Measurements from ENCODE around the gene TIAM1. TPM values are rescaled to one million over a fixed set of nuclear protein-coding genes. Genes with fewer than 3 reads are reported as not detected.

TIAM1 gene
- total RNA-seq, 1 experiment from 2014 or later, result 3.7 TPM

GRCh38 chr21:31340514-31340913 lies 3.5 kb downstream of the TIAM1 start:
- BruUV-seq (replicated peaks), result no TSS peak
- intact Hi-C loops (cut with micrococcal nuclease; ENCODE audit: unreplicated experiment), result no loop called here
- ChIA-PET POLR2A (no interaction called here), CTCF (no interaction called here)
- Histone ChIP-seq H3K4me3 (ENCODE audit: low read depth in 2 of 2, low read length in 2 of 2) (no peak overlapping the region), H3K36me3 (ENCODE audit: control insufficient read depth, insufficient read depth, low read length) (no peaks in the 10 kb centered on the region), H3K4me1 (ENCODE audit: control insufficient read depth, insufficient read depth, low read length) (no peaks in the 10 kb centered on the region), H3K27me3 (ENCODE audit: control insufficient read depth, insufficient read depth, low read length) (peaks cover 6% of the 10 kb centered on the region; the same call in 1 of the 2 replicates), H3K27ac (ENCODE audit: low read length) (no peak overlapping the region), H3K9me3 (ENCODE audit: control insufficient read depth, insufficient read depth, low read depth, low read length) (no peaks in the 10 kb centered on the region)
- in situ Hi-C loops (cut with HindIII; ENCODE audit: low pct_unique_long_range_greater_than_20kb, low sequenced_read_pairs), result no loop called here
- DNase-seq (ENCODE audit: low read depth, low spot score), result no peak
- TF ChIP-seq CTCF (IDR thresholded peaks at IDR 0.05) (no peak), SIN3A (IDR thresholded peaks at IDR 0.05; ENCODE audit: borderline replicate concordance, insufficient read depth, low read depth, low read length) (no peak), POLR2AphosphoS5 (IDR thresholded peaks at IDR 0.05; ENCODE audit: low read depth, low read length) (no peak), REST (IDR thresholded peaks at IDR 0.05; ENCODE audit: insufficient read depth in 1 of 2, low read depth in 2 of 2, low read length in 1 of 2) (no peak), TCF7L2 (IDR thresholded peaks at IDR 0.05; ENCODE audit: low read depth, low read length) (no peak)
- ATAC-seq, result no peak

GRCh38 chr21:31339721-31340120 lies 4.3 kb downstream of the TIAM1 start:
- ChIA-PET POLR2A (no interaction called here), CTCF (no interaction called here)
- no peaks in the 10 kb centered on the region for H3K4me1 ChIP-seq (ENCODE audit: control insufficient read depth, insufficient read depth, low read length)
- ATAC-seq (no peak), DNase-seq (ENCODE audit: low read depth, low spot score) (no peak)
- no peak for TF ChIP-seq CTCF (IDR thresholded peaks at IDR 0.05)
- no peak for TF ChIP-seq POLR2AphosphoS5 (IDR thresholded peaks at IDR 0.05; ENCODE audit: low read depth, low read length)
- no peak for TF ChIP-seq REST (IDR thresholded peaks at IDR 0.05; ENCODE audit: insufficient read depth in 1 of 2, low read depth in 2 of 2, low read length in 1 of 2)
- TF ChIP-seq TCF7L2 (IDR thresholded peaks at IDR 0.05; ENCODE audit: low read depth, low read length), result no peak
- TF ChIP-seq SIN3A (IDR thresholded peaks at IDR 0.05; ENCODE audit: borderline replicate concordance, insufficient read depth, low read depth, low read length), result no peak
- H3K4me3 ChIP-seq (ENCODE audit: low read depth in 2 of 2, low read length in 2 of 2), result no peak overlapping the region
- no peaks in the 10 kb centered on the region for H3K36me3 ChIP-seq (ENCODE audit: control insufficient read depth, insufficient read depth, low read length)
- H3K27me3 ChIP-seq (ENCODE audit: control insufficient read depth, insufficient read depth, low read length), result peaks cover 4% of the 10 kb centered on the region; the same call in 1 of the 2 replicates
- no peak overlapping the region for H3K27ac ChIP-seq (ENCODE audit: low read length)
- intact Hi-C loops (cut with micrococcal nuclease; ENCODE audit: unreplicated experiment) (loop anchor here (10.0 kb wide), 1 partner anchor 135 kb away; no protein-coding TSS in a partner anchor), in situ Hi-C loops (cut with HindIII; ENCODE audit: low pct_unique_long_range_greater_than_20kb, low sequenced_read_pairs) (no loop called here)
- H3K9me3 ChIP-seq (ENCODE audit: control insufficient read depth, insufficient read depth, low read depth, low read length), result no peaks in the 10 kb centered on the region
- BruUV-seq (replicated peaks), result no TSS peak
